Kidney (tissue), 14 donors: Measurements from ENCODE around the gene PTGR2. TPM values are rescaled to one million over a fixed set of nuclear protein-coding genes. Genes with fewer than 3 reads are reported as not detected.

Experiments used
- DNase-seq, 5 donors: peaks; one replicate each; pipeline ENCODE4 v3.0.0-alpha.2; 2013 to 2020
- FAIRE-seq: peaks from 2 replicates; lab custom pipeline; 2012; peaks lifted over from hg19 to GRCh38; lab: Jason Lieb, UNC
- H3K27ac ChIP-seq, 2 donors: one replicate each; pipeline ENCODE4 v1.7.0; 2013; ENCODE audit warnings: low read depth in 2 of 2, low read length in 2 of 2, inconsistent platforms in 1 of 2
- H3K27me3 ChIP-seq: one replicate; pipeline ENCODE4 v1.7.1; 2013; ENCODE audit warnings: low read length, inconsistent platforms; ENCODE audit not compliant: control insufficient read depth, insufficient read depth
- H3K36me3 ChIP-seq, 3 donors: one replicate each; pipeline versions ENCODE4 v1.7.0 to v1.7.1; 2013; ENCODE audit warnings: low read length in 3 of 3, control low read depth in 1 of 3, inconsistent platforms in 1 of 3; ENCODE audit not compliant: insufficient read depth in 3 of 3, control insufficient read depth in 2 of 3
- H3K4me1 ChIP-seq, 3 donors: one replicate each; pipeline versions ENCODE4 v1.7.0 to v1.7.1; 2013; ENCODE audit warnings: low read length in 3 of 3, inconsistent platforms in 1 of 3, low read depth in 1 of 3; ENCODE audit not compliant: control insufficient read depth in 2 of 3, insufficient read depth in 2 of 3
- H3K4me3 ChIP-seq, 3 donors: one replicate each; pipeline versions ENCODE4 v1.7.0 to v1.8.1; 2013; ENCODE audit warnings: low read length in 3 of 3, control low read depth in 1 of 3, inconsistent platforms in 1 of 3
- H3K9ac ChIP-seq, 3 donors: one replicate each; pipeline versions ENCODE4 v1.7.0 to v1.7.1; 2013; ENCODE audit warnings: low read length in 3 of 3, control low read depth in 1 of 3, inconsistent platforms in 1 of 3
- H3K9me3 ChIP-seq, 3 donors: one replicate each; pipeline versions ENCODE4 v1.7.0 to v1.7.1; 2013; ENCODE audit warnings: low read length in 3 of 3, control low read depth in 1 of 3, inconsistent platforms in 1 of 3; ENCODE audit not compliant: control insufficient read depth in 2 of 3, insufficient read depth in 1 of 3
- CTCF ChIP-seq: IDR thresholded peaks from 3 replicates; pipeline ENCODE4 v1.5.1; 2012; ENCODE audit warnings: mild to moderate bottlenecking, moderate library complexity, borderline replicate concordance; ENCODE audit not compliant: insufficient read depth; ENCODE audit errors: extremely low read depth
- intact Hi-C: fragments of 100-400 bp; cut with DNase I; formaldehyde crosslinking; loops from one replicate; pipeline ENCODE4 v1.11.1; 2022
- polyA plus RNA-seq: library from polyadenylated mRNA; stranded (reverse); fragments of 350-450 nt; fragmentation: Illumina TruSeq; extraction: RNeasy Lipid Tissue Mini Kit (QIAGEN cat#74804); gene quantifications from one replicate; pipeline ENCODE4 v1.2.3, GENCODE V29; 2014; ENCODE audit warnings: low read depth, low replicate concordance; ENCODE audit not compliant: insufficient read depth
- total RNA-seq: library from RNA; stranded (reverse); fragmentation: NEBNext Ultra II Directional; extraction: Animal tissue kit (Norgen Biotek cat#: 25700); gene quantifications from one replicate; pipeline ENCODE4 v1.2.1, GENCODE V29; 2021
- donor health status: control.
- donor health status: control.
- donor health status: control.
- donor health status: control.
- donor health status: control.
- donor health status: DM: yes; HTN: yes; CAD: no.
- donor health status: Normal renal cell carcinoma (clear cell type).

PTGR2 gene
- total and polyA plus RNA-seq, 2 donors from 2014 or later, result 20.5 to 24.4 TPM

- Histone ChIP-seq H3K36me3 (peaks cover 0 to 3% (median 3%) of the 10 kb centered on the region in 3 donors), H3K4me3 (no peak overlapping the region), H3K27me3 (no peaks in the 10 kb centered on the region), H3K9ac (no peak overlapping the region), H3K9me3 (no peaks in the 10 kb centered on the region), H3K27ac (no peak overlapping the region), H3K4me1 (no peaks in the 10 kb centered on the region)
- FAIRE-seq (no peak), DNase-seq (no peak)
- intact Hi-C loops, result no loop called here
- TF ChIP-seq CTCF, result no peak
These were observed 26.8 kb downstream of the PTGR2 start for GRCh38 chr14:73878436-73878835.

- H3K27me3 ChIP-seq, result no peaks in the 10 kb centered on the region
- H3K9me3 ChIP-seq, result no peaks in the 10 kb centered on the region
- H3K4me1 ChIP-seq, result no peaks in the 10 kb centered on the region
- H3K27ac ChIP-seq, result no peak overlapping the region
- DNase-seq (no peak), FAIRE-seq (no peak)
- no peak for TF ChIP-seq CTCF
- H3K36me3 ChIP-seq, result peaks cover 0 to 3% (median 3%) of the 10 kb centered on the region in 3 donors
- no peak overlapping the region for H3K4me3 ChIP-seq
- no peak overlapping the region for H3K9ac ChIP-seq
- intact Hi-C loops, result no loop called here
These were observed 27.4 kb downstream of the PTGR2 start for GRCh38 chr14:73879027-73879426.

GRCh38 chr14:73884438-73885190 is 33.0 kb downstream of the PTGR2 start:
- no peak overlapping the region for H3K9ac ChIP-seq
- H3K4me3 ChIP-seq, result no peak overlapping the region
- intact Hi-C loops, result no loop called here
- no peaks in the 10 kb centered on the region for H3K36me3 ChIP-seq
- H3K9me3 ChIP-seq, result no peaks in the 10 kb centered on the region
- H3K4me1 ChIP-seq, result no peaks in the 10 kb centered on the region
- H3K27me3 ChIP-seq, result no peaks in the 10 kb centered on the region
- H3K27ac ChIP-seq, result no peak overlapping the region
- FAIRE-seq (peak; percentile 57), DNase-seq (peak in 1 of 5 donors; percentile 21)
- no peak for TF ChIP-seq CTCF
